HK-2 (cell line): ENCODE measurements around the gene AFAP1.

Source experiments
- DNase-seq: peaks from one replicate; pipeline ENCODE4 v3.0.0-alpha.2; 2018; ENCODE audit not compliant: unreplicated experiment

The AFAP1 gene

GRCh38 chr4:7770224-7771050 lies 169.2 kb downstream of the AFAP1 start:
- DNase-seq, result no peak

GRCh38 chr4:7769396-7770223 lies 170.1 kb downstream of the AFAP1 start:
- no peak for DNase-seq

- no peak for DNase-seq
These were observed 170.9 kb downstream of the AFAP1 start for GRCh38 chr4:7768736-7769135.

- no peak for DNase-seq
These were observed 171.7 kb downstream of the AFAP1 start for GRCh38 chr4:7767966-7768365.

GRCh38 chr4:7767526-7767925 lies 172.1 kb downstream of the AFAP1 start:
- no peak for DNase-seq

- no peak for DNase-seq
These were observed 172.9 kb downstream of the AFAP1 start for GRCh38 chr4:7766661-7767345.

- no peak for DNase-seq
These were observed 173.6 kb downstream of the AFAP1 start for GRCh38 chr4:7766086-7766485.

GRCh38 chr4:7765666-7766065 lies 174.0 kb downstream of the AFAP1 start:
- no peak for DNase-seq

GRCh38 chr4:7764466-7764865 lies 175.2 kb downstream of the AFAP1 start:
- no peak for DNase-seq

GRCh38 chr4:7763788-7764187 lies 175.9 kb downstream of the AFAP1 start:
- DNase-seq, result peak; percentile 44

GRCh38 chr4:7763106-7763505 lies 176.6 kb downstream of the AFAP1 start:
- DNase-seq, result no peak

- DNase-seq, result no peak
These were observed 177.2 kb downstream of the AFAP1 start for GRCh38 chr4:7762376-7763030.

- peak; percentile 30 for DNase-seq
These were observed 177.9 kb downstream of the AFAP1 start for GRCh38 chr4:7761720-7762119.

- DNase-seq, result no peak
These were observed 178.3 kb downstream of the AFAP1 start for GRCh38 chr4:7761312-7761711.

GRCh38 chr4:7760706-7761105 lies 179.0 kb downstream of the AFAP1 start:
- no peak for DNase-seq

GRCh38 chr4:7760228-7760627 lies 179.4 kb downstream of the AFAP1 start:
- DNase-seq, result no peak

GRCh38 chr4:7759635-7760034 lies 180.0 kb downstream of the AFAP1 start:
- DNase-seq, result no peak

GRCh38 chr4:7759216-7759615 lies 180.4 kb downstream of the AFAP1 start:
- no peak for DNase-seq

- DNase-seq, result no peak
These were observed 181.2 kb downstream of the AFAP1 start for GRCh38 chr4:7758476-7758875.

GRCh38 chr4:7757501-7758471 lies 181.9 kb downstream of the AFAP1 start:
- DNase-seq, result no peak
